GM18526 (cell line): Measurements from ENCODE around the gene FBXW12.

Experiments
- POLR2A ChIP-seq: IDR thresholded peaks from 3 replicates; pipeline ENCODE4 v1.6.1; 2011; ENCODE audit not compliant: insufficient read length; ENCODE audit errors: extremely low read depth

FBXW12 gene

DNA sequence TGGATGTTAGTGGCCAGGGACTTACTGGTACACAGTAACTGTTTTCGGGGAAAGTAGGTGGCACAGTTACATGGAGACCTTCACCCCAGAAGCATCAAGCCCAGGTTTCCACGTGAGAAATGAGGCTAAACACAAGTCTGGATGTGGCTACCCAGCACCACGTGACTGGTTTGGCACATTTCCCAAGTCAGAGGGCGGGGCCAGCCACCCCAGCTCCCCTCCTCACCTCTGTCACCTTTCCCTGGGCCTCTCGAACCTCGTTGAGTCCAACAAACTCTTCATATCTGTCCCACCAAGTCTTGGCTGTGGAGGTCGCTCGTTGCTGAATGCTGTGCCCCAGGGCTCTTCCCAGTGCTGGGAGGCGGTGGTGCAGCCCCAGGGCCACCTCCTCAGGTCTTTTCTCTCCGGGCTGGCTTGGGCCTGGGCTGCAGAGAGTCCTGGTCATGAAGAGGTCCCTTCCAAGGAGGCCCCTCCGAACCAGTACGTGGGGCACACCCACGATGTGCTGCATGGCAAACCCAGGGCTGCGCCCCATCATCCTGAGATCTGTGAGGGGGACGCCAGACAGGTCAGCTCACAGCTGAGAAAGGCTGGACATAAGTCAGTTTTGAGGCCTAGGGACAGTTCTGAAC, 62.7 kb downstream of the FBXW12 start:
- TF ChIP-seq POLR2A: no peak

DNA sequence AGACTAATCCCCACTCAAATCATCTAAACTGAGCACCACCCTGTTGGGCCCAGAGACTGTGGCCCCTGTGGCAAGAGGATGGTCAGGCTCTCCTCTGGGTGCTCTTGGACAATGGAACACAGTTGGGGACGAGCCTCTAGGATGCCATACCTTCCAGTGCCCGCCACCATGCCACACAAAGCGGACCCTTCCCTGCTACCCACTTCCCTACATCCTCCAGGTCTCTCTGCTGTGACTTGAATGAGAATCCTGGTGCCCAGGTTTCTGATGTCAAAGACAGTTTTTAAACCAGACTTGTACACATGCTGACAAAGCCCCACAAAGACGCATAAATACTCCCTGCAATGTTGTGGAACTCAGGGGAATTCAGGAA, 63.2 kb downstream of the FBXW12 start:
- no peak for TF ChIP-seq POLR2A

DNA sequence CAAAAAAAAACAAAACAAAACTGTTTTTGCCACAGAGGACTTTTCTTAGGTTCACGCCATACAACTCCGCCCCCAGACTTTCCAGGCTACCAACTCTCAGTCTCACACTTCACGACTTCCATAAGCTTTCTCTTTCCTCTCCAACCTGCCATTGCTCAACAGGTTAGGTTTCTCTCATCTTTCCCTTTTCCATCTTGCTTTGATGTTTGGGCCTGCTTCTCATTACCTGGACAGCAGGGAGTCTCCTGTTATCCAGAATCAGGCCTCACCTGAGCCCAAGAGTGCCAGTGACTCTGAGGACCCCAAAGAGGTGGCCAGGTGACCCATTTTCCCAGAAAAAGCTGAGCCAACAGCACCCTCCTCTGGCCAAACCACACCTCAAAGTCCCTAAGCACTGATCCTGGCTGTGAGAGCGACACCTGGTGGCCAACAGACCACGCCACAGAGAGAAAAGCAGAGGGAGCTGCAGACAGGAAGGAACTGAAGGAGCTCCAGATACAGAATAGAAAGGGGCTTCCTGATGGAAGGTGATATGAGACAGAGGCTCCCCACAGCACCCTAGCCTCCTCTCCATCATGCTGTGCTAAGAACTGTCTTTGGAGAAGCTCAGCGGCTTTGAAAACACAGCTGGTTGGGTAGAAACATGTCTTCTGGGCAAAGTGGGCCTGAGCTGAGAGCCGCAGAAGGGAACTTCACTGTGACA, 63.9 kb downstream of the FBXW12 start:
- no peak for TF ChIP-seq POLR2A

DNA sequence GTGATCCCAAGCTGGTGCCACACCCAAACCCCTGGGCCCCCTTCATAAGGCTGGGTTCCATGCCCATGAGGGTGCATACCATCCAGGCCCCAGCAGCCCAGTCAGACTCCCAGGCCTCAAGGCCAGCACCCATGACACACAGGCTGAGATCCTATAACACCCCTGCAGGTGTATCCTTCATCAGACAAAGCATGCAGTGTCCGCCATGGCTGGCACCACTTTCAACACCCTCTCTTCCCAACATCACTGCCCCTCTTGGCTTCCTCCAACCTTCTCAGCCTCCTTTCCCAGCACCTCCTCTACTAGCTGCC, 64.4 kb downstream of the FBXW12 start:
- no peak for TF ChIP-seq POLR2A

DNA sequence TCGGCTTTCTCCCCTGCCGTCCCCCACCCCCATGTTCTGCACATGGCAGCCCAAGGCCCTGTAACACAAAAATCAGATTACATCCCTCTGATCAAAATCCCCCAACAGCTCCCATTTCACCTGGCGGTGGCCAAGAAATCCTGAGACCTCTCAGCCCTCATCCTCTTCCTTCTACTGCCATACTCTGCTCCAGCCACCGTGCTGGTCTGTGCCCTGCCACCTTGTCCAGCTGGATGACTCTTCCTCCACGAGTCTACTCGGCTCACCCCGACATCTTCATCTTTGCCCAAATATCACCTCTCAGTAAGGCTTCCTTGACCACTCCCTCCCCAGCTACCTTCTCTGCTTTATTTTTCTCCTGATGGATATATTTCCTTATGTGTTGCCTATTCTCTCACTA, 64.8 kb downstream of the FBXW12 start:
- TF ChIP-seq POLR2A: no peak

DNA sequence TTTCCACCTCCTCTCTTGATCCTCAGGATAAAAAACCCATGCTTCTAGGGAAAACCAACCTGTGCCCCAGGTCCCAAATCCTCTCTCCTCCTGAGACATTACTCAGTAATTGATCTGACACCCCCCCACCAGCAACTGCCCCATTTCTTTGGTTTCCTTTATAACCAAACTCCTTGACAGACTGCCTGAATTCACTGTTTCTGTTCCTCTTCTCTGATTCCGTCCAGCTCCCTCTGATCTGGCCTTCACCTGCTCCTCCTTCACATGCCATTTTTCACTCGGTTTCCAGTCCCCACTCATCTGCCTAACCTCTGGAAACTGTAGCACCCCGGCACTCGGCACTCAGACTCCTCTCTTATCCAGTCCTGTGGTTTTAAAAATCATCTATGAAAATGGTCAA, 65.8 kb downstream of the FBXW12 start:
- no peak for TF ChIP-seq POLR2A

DNA sequence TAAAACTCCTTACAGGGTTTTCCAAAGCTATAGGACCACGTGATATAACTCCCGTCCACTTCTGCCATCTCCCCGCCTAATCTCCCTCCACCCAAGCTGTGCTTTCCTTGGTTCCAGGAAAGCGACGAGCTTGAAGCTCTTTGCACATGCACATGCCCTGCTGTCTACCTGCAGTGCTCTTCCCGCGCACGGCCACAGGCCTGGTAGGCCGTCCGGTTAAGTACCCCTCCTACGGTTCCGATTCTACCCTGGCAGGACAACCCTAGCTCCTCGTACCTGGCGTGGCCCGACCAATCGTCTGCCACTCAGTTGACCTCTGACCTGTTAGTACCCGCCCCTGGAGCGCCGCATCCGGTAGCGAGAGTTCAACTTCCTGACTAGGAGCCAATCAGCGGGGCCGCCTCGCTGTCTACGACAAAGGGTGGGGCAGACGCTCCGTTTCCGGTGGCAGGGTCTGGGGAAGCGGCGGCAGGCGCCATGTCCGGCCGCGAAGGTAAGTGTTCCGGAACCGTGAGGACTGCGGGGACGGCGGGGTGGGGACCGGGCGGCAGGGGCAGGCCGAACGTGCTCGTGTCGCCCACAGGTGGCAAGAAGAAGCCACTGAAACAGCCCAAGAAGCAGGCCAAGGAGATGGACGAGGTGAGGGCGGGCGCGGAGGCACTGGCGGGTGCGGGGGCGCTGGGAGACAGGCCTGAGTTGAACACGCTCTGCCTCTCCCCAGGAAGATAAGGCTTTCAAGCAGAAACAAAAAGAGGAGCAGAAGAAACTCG, 68.0 kb downstream of the FBXW12 start, which contains the start of the genes CCDC51 and TMA7:
CCDC51 (minus strand) TSS at position 300 of the 770 bp plus-strand sequence. CDS start 4,991 bp downstream, outside the sequence.
TMA7 (plus strand) TSS at position 438 of the 770 bp plus-strand sequence; CDS start at position 478, 40 bp downstream.
- peak; percentile 81 for TF ChIP-seq POLR2A

DNA sequence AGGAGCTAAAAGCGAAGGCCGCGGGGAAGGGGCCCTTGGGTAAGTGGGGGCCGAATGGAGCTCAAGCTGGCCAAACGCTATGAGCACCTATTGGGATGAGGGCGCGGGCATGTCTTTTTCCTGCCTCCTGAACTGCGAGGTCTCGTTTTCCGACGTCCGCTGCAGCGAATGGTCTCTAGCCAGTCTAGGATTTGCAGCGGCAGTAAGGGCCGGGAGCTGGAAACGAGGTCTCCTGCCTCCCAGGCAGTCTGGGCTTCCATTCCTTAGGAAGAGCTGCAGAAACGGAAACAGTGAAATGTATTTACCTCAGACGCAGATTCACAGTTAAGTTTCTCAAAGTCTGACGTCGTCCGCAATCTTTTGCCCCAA, 68.6 kb downstream of the FBXW12 start:
- TF ChIP-seq POLR2A: no peak

DNA sequence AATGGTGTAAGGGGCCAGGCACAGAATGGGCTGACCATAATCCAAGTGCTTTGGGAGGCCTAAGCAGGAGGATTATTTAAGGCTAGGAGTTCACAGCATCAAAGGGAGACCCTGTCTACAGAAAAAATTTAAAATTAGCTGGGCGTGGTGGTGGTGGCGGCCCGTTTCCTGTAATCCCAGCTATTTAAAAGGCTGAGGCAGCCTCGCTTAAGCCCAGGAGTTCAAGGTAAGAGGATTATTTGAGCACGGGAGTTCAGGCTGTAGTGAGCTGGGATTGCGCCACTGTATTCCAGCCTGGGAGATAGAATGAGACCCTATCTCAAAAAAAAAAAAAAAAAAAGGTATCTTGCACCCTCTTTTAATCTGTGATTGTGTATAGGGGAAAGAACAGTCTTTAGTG, 69.9 kb downstream of the FBXW12 start:
- TF ChIP-seq POLR2A: no peak
